HPDE6-E6E7 (cell line): ENCODE results near the gene SLC39A11.
"Not testable (repeated sequence)": the region's sequence is repeated elsewhere in the genome, so short reads cannot be mapped to it uniquely, and the experiment has no call there.

Source experiments
- DNase-seq: peaks from one replicate; pipeline ENCODE4 v3.0.0; 2011; ENCODE audit warnings: missing footprints; ENCODE audit errors: extremely low spot score

Gene SLC39A11

GRCh38 chr17:72789711-72790110, 302.8 kb downstream of the SLC39A11 start:
- DNase-seq, result no peak

- DNase-seq, result no peak
Measured at GRCh38 chr17:72788950-72789585, 303.4 kb downstream of the SLC39A11 start.

- no peak for DNase-seq
Measured at GRCh38 chr17:72786209-72786608, 306.3 kb downstream of the SLC39A11 start.

DNA sequence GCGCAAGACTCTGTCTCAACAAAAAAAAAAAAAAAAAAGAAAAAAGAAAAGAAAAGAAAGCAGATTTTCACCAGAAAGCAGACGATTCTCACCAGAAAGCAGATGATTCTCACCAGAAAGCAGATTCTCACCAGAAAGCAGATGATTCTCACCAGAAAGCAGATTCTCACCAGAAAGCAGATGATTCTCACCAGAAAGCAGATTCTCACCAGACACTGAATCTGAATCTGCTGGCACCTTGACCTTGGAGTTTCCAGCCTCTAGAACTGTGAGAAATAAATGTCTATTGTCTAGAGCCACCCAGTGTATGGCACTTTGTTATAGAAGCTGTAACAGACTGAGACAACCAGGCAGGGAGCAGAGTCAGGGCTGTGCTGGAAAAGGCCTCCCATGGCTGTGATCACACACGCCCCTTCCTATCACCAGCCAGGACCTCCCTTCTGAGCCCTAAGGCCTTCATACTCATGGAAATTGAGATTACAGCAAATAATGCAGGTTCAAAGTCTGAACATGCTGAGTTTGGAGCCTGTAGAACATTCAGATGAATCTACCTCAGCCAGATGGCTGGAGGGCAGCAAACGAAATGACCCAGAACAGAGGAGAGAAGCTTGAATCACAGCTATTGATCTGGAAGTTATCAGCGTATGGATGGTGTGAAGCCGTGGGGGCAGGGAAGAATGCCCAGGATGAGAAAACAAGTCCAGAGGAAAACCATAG, 309.3 kb downstream of the SLC39A11 start:
- DNase-seq, result no peak

DNA sequence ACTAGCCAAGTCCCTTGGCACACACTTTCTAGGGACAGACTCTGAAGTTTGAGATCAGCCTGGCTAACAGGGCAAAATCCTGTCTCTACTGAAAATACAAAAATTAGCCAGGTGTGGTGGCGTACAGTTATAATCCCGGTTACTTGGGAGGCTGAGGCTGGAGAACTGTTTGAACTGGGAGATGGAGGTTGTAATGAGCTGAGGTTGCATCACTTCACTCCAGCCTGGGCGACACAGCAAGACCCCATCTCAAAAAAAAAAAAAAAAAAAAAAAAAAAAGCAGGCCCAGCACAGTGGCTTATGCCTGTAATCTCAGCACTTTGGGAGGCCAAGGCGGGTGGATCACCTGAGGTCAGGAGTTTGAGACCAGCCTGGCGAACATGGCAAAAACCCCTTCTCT, 310.1 kb downstream of the SLC39A11 start:
- not testable (repeated sequence) for DNase-seq

DNA sequence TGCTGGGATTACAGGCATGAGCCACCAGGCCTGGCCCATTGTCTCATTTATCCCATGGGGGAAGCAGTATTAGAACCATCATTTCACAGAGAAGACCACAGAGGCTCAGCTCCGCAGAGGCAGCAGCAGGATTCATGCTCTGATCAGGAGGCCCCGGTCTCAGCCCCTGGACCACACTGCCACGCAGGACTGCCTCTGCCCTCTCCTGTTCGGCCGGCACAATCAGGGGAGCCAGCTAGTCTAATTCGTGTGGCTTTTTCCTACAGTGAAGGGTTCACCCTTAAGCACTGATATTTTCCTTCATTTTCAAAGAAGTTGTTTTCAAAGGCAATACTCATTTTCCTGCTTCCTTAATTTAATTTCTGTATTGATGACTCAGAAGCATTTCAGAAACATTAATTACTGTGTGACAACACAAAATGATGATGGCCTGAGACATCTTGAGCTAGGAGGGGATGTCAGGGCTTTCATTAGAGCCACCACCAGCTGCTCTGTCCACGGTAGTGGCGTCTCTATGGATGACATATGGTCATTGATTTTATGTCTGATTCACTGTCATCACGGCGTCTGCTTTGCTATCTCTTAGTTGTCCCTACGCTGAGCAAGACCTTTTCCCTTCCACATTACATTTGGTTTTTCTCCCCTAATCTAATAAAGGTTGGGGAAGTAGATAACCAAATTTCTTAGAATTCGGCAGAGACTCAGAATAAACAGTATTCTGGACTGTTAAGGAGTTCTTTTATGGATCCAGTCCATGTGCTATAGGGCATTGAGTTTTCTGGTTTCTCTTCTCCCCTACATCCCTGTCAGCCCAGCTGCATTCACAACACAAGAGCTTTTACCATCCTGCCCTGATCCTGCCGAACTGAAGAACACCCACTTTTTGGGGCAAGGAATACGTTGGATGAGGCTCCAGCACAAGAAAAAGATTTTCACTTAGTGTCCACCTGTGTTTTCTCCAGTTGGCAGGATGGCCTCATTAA, 314.0 kb downstream of the SLC39A11 start:
- DNase-seq, result no peak

DNA sequence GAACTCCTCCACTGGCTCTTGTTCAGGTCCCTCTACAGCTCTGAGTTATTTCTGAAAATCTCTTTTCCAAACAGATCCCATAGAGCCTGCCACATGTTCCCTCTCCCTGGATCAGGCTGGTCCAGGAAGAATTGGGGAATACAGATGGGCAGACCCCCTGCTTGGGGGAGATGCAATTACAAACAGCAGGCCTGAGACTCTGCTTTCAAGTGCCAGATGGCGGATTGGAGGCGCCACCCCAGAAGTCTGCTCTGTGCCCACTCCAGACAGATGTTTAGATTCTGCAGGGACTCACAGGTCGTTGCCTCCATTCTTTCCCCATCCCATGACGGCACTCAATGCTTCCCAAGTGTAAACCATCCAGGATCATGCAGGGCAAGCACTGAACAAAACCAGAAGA, 316.6 kb downstream of the SLC39A11 start:
- no peak for DNase-seq

GRCh38 chr17:72775237-72775636, 317.3 kb downstream of the SLC39A11 start:
- DNase-seq, result no peak

DNA sequence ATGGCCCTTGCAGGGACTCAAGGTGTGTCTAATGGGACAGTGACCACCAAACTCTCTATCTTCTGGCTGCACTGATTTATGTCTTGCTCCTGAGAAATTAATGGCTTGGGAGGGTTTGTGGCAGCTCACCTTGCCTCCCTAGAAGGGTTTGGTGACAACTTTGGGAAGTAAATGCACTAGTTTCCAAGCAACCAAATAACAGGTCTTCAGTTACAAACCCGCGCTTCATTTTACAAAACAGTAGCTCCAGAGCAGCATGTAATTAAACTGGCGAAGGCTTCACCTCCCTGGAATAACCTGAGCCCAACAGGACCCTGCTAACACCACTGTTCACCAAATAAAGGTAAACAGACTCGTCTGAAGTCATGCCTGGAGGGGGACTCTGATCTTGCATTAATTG, 318.3 kb downstream of the SLC39A11 start:
- no peak for DNase-seq

GRCh38 chr17:72773225-72773624, 319.3 kb downstream of the SLC39A11 start:
- not testable (repeated sequence) for DNase-seq

GRCh38 chr17:72772331-72772821, 320.1 kb downstream of the SLC39A11 start:
- DNase-seq, result no peak

DNA sequence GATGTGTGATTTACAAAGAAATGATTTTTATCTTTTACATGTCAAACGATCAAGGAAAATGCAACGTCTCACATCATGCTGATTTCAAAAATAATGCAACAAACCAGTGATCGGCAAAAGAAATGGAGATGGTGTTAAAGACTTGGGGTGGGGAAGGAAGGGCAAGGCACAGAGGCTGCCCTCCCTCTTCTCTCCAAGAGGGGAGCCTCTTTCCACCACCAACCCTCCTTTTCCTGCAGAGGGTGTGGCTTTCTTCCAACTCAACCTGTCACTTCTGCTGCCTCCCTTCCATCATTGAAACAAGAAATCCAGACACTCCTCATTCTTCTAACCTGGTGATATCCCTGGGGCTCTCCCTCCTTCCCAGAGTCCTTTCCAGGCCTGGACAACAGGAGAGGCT, 320.8 kb downstream of the SLC39A11 start:
- no peak for DNase-seq

- no peak for DNase-seq
Measured at GRCh38 chr17:72766761-72767356, 325.6 kb downstream of the SLC39A11 start.

GRCh38 chr17:72765368-72766153, 326.9 kb downstream of the SLC39A11 start:
- no peak for DNase-seq

GRCh38 chr17:72764632-72765041, 327.9 kb downstream of the SLC39A11 start:
- no peak for DNase-seq

- no peak for DNase-seq
Measured at GRCh38 chr17:72763981-72764380, 328.5 kb downstream of the SLC39A11 start.

- DNase-seq, result not testable (repeated sequence)
Measured at GRCh38 chr17:72761893-72762575, 330.5 kb downstream of the SLC39A11 start.

DNA sequence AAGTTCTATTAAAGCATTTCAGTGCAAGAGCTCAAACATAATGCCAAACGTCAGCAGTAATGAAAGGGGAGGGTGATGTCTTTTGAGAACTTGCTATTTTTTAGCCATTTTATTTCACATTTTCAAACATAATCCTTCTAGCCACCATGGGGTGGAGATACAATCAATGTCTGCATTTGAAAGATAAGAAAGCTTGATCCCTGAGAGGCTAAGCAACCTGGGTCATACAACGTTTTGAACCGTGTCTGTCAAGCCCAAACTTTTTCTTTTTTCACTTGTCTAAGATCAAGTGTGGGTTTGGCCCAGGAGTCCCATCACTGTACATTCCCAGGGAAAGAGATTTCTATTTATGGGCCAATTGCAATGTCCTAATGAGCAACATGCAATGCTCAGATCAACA, 331.1 kb downstream of the SLC39A11 start:
- no peak for DNase-seq

DNA sequence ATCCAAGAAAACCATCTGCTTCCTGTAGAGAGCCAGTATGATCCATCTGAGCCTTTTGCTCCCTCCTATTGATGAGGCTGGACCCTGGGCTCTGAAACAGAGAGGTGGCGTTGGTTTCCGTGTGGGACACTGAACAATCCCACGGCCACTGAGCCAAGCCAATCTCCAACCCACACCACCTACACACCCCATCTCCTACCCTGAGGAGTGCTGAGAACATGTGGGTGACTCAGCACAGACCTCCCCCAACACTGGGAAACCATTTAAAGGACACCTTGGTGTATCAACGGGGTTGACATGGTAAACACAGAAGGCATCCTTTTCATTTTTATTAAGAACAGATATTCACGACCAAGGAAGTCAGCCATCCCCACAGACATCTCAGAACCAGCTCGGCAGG, 332.1 kb downstream of the SLC39A11 start:
- DNase-seq, result no peak

- DNase-seq, result no peak
Measured at GRCh38 chr17:72759301-72759700, 333.2 kb downstream of the SLC39A11 start.
